Measurements from ENCODE around the gene IL15RA. TPM values are rescaled to one million over a fixed set of nuclear protein-coding genes. Genes with fewer than 3 reads are reported as not detected.

IL15RA gene
- total and polyA plus RNA-seq, 7 donors, result 7.9 to 13.1 (median 9.6) TPM

GRCh38 chr10:5927306-5927705, 50.0 kb downstream of the IL15RA start:
- H3K36me3 ChIP-seq (ENCODE audit: insufficient read depth in 1 of 2, low read depth in 1 of 2), result peaks cover 14 to 99% of the 10 kb centered on the region in 2 donors
- no peaks in the 10 kb centered on the region for H3K27me3 ChIP-seq (ENCODE audit: insufficient read depth in 3 of 3, low read length in 2 of 3)
- H3K4me3 ChIP-seq, result no peak overlapping the region
- intact Hi-C loops (cut with DNase I), result no loop called here
- ATAC-seq, result no peak
- DNase-seq, result no peak
- H3K27ac ChIP-seq, result no peak overlapping the region
- H3K9me3 ChIP-seq, result no peaks in the 10 kb centered on the region
- H3K4me1 ChIP-seq, result no peaks in the 10 kb centered on the region
- 59 to 72% (median 72%) methylated on average over 8 of the region's 8 CpGs for WGBS, 3 donors
- no peak for TF ChIP-seq CTCF (IDR thresholded peaks at IDR 0.05)

GRCh38 chr10:5924889-5925288, 52.5 kb downstream of the IL15RA start:
- intact Hi-C loops (cut with DNase I), result no loop called here
- Histone ChIP-seq H3K4me1 (no peaks in the 10 kb centered on the region), H3K36me3 (ENCODE audit: insufficient read depth in 1 of 2, low read depth in 1 of 2) (peaks cover 29 to 100% of the 10 kb centered on the region in 2 donors), H3K27me3 (ENCODE audit: insufficient read depth in 3 of 3, low read length in 2 of 3) (no peaks in the 10 kb centered on the region), H3K9me3 (no peaks in the 10 kb centered on the region), H3K4me3 (no peak overlapping the region), H3K27ac (no peak overlapping the region)
- no peak for ATAC-seq
- no peak for DNase-seq
- WGBS, 3 donors, result 64 to 80% (median 77%) methylated on average over 10 of the region's 10 CpGs
- TF ChIP-seq CTCF (IDR thresholded peaks at IDR 0.05), result no peak

- no peak for TF ChIP-seq CTCF (IDR thresholded peaks at IDR 0.05)
These were observed 55.6 kb downstream of the IL15RA start for GRCh38 chr10:5921746-5922145.

GRCh38 chr10:5919568-5919967, 57.8 kb downstream of the IL15RA start:
- H3K27ac ChIP-seq, result no peak overlapping the region
- no peaks in the 10 kb centered on the region for H3K4me1 ChIP-seq
- no peaks in the 10 kb centered on the region for H3K27me3 ChIP-seq (ENCODE audit: insufficient read depth in 3 of 3, low read length in 2 of 3)
- no peaks in the 10 kb centered on the region for H3K9me3 ChIP-seq
- peaks cover 24 to 99% of the 10 kb centered on the region in 2 donors for H3K36me3 ChIP-seq (ENCODE audit: insufficient read depth in 1 of 2, low read depth in 1 of 2)
- TF ChIP-seq CTCF (IDR thresholded peaks at IDR 0.05), result no peak
- intact Hi-C loops (cut with DNase I), result no loop called here
- 94 to 96% (median 94%) methylated on average over 7 of the region's 7 CpGs for WGBS, 3 donors
- ATAC-seq (no peak), DNase-seq (no peak)
- no peak overlapping the region for H3K4me3 ChIP-seq

More at GRCh38 chr10:5921746-5922145, 55.6 kb downstream of the IL15RA start:
- Histone ChIP-seq H3K4me1 (no peaks in the 10 kb centered on the region), H3K27me3 (ENCODE audit: insufficient read depth in 3 of 3, low read length in 2 of 3) (no peaks in the 10 kb centered on the region), H3K4me3 (no peak overlapping the region), H3K36me3 (ENCODE audit: insufficient read depth in 1 of 2, low read depth in 1 of 2) (peaks cover 23 to 100% of the 10 kb centered on the region in 2 donors), H3K27ac (no peak overlapping the region), H3K9me3 (no peaks in the 10 kb centered on the region)
- intact Hi-C loops (cut with DNase I), result no loop called here
- DNase-seq (no peak), ATAC-seq (no peak)
- WGBS, 3 donors, result 80 to 90% (median 85%) methylated on average over 5 of the region's 5 CpGs

- WGBS, 3 donors, result 95 to 98% (median 96%) methylated on average over 4 of the region's 4 CpGs
- Histone ChIP-seq H3K4me1 (no peaks in the 10 kb centered on the region), H3K27me3 (ENCODE audit: insufficient read depth in 3 of 3, low read length in 2 of 3) (no peaks in the 10 kb centered on the region), H3K36me3 (ENCODE audit: insufficient read depth in 1 of 2, low read depth in 1 of 2) (peaks cover 28 to 99% of the 10 kb centered on the region in 2 donors), H3K4me3 (no peak overlapping the region), H3K9me3 (no peaks in the 10 kb centered on the region), H3K27ac (no peak overlapping the region)
- ATAC-seq (no peak), DNase-seq (no peak)
- no peak for TF ChIP-seq CTCF (IDR thresholded peaks at IDR 0.05)
- intact Hi-C loops (cut with DNase I), result no loop called here
These were observed 58.6 kb downstream of the IL15RA start for GRCh38 chr10:5918763-5919162.
